ENCODE results near the gene NFIA.

DNA sequence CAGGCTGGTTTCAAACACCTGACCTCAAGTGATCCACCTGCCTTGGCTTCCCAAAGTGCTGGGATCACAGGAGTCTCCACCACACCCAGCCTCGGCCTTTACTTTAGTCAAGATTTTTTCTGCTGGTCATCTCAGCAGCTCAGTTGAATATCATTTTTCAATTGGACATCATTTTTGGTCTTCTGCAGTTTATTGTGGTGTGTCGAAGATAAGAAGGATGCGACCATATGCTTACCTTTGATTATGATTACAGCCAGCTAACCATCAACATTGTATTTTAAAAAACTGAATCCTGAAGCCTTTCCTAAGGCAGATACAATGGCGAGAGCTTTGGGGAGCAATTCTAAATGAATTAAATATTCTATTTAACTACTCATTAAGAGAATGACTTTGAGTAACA lies 12.3 kb upstream of the NFIA start:
- TF ChIP-seq, protein P1, sequence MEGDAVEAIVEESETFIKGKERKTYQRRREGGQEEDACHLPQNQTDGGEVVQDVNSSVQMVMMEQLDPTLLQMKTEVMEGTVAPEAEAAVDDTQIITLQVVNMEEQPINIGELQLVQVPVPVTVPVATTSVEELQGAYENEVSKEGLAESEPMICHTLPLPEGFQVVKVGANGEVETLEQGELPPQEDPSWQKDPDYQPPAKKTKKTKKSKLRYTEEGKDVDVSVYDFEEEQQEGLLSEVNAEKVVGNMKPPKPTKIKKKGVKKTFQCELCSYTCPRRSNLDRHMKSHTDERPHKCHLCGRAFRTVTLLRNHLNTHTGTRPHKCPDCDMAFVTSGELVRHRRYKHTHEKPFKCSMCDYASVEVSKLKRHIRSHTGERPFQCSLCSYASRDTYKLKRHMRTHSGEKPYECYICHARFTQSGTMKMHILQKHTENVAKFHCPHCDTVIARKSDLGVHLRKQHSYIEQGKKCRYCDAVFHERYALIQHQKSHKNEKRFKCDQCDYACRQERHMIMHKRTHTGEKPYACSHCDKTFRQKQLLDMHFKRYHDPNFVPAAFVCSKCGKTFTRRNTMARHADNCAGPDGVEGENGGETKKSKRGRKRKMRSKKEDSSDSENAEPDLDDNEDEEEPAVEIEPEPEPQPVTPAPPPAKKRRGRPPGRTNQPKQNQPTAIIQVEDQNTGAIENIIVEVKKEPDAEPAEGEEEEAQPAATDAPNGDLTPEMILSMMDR (IDR thresholded peaks at IDR 0.05) = no peak
- TF ChIP-seq POLR2A (IDR thresholded peaks at IDR 0.05) = no peak
